ENCODE measurements around the gene IMPACT. TPM values are rescaled to one million over a fixed set of nuclear protein-coding genes. Genes with fewer than 3 reads are reported as not detected.

IMPACT gene
- total RNA-seq, 1 donor from 2014 or later, result 38.2 TPM

DNA sequence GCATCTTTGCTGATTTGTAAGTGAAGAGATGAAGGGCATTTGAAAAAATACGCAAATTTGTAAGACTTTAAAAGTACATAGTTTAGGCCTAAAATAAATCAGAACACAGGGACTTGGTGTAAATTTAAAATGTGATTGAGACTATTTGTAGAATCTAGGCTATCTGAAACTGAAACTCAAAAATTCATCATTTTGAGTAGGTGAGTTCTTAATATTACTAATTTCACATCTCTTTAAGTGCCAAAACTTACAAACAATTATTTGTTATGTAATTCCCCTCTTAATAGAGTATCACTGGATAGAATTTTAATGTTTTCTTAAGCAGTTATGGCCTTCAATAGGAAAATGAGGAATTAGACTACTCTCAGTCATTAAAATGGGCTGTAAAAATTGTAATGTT, 20.0 kb downstream of the IMPACT start:
- Histone ChIP-seq H3K9me3 (no peaks in the 10 kb centered on the region), H3K27ac (no peak overlapping the region), H3K4me3 (no peak overlapping the region), H3K4me1 (no peaks in the 10 kb centered on the region), H3K36me3 (peaks cover 38 to 73% of the 10 kb centered on the region in 2 donors), H3K27me3 (no peaks in the 10 kb centered on the region)
- DNase-seq (ENCODE audit: low spot score in 2 of 2), result no peak
- intact Hi-C loops (cut with DNase I), result no loop called here
- no peak for TF ChIP-seq CTCF (IDR thresholded peaks at IDR 0.05)

DNA sequence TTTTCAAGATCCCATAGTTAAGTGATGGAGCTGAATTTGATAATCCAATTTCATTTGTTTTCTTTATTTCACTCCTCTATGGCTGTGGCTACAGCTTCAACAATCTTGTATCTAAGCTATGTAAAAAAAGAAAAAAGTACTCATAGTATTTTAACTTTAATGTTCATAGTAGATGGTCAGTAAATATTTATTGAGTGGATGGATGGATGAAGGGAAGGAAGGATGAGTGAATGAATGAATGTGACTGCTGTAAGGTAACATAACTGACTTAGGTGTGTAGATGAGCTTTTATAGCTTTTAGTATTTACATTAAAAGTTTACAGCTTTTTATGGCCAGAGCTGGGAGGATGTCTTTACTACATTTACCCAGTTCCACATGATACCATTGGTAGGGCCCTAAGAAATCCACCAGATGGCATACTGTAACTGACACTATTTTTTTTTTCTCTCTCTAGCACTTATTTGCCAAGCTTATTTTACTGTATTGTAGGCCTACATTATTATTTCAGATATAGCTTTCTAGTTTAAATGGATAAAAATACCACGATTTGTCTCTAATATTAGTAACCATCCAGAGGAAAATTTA, 20.6 kb downstream of the IMPACT start:
- intact Hi-C loops (cut with DNase I), result no loop called here

GRCh38 chr18:24447961-24448360, 21.5 kb downstream of the IMPACT start:
- no peak for TF ChIP-seq CTCF (IDR thresholded peaks at IDR 0.05)
- Histone ChIP-seq H3K9me3 (no peaks in the 10 kb centered on the region), H3K4me3 (no peak overlapping the region), H3K27ac (no peak overlapping the region), H3K27me3 (no peaks in the 10 kb centered on the region), H3K4me1 (no peaks in the 10 kb centered on the region), H3K36me3 (peaks cover 32 to 58% of the 10 kb centered on the region in 2 donors)
- DNase-seq (ENCODE audit: low spot score in 2 of 2), result no peak
- intact Hi-C loops (cut with DNase I), result no loop called here

More for the DNA sequence above, 20.6 kb downstream of the IMPACT start:
- TF ChIP-seq CTCF (IDR thresholded peaks at IDR 0.05), result no peak
- Histone ChIP-seq H3K27me3 (no peaks in the 10 kb centered on the region), H3K4me1 (no peaks in the 10 kb centered on the region), H3K4me3 (no peak overlapping the region), H3K27ac (no peak overlapping the region), H3K36me3 (peaks cover 36 to 67% of the 10 kb centered on the region in 2 donors), H3K9me3 (no peaks in the 10 kb centered on the region)
- DNase-seq (ENCODE audit: low spot score in 2 of 2), result no peak

- H3K9me3 ChIP-seq, result no peaks in the 10 kb centered on the region
- DNase-seq (ENCODE audit: low spot score in 2 of 2), result no peak
- H3K4me1 ChIP-seq, result no peaks in the 10 kb centered on the region
- intact Hi-C loops (cut with DNase I), result no loop called here
- no peak for TF ChIP-seq CTCF (IDR thresholded peaks at IDR 0.05)
- H3K27ac ChIP-seq, result no peak overlapping the region
- H3K27me3 ChIP-seq, result no peaks in the 10 kb centered on the region
- H3K36me3 ChIP-seq, result no peaks in the 10 kb centered on the region
- no peak overlapping the region for H3K4me3 ChIP-seq
Measured at GRCh38 chr18:24456549-24456948, 30.1 kb downstream of the IMPACT start.

DNA sequence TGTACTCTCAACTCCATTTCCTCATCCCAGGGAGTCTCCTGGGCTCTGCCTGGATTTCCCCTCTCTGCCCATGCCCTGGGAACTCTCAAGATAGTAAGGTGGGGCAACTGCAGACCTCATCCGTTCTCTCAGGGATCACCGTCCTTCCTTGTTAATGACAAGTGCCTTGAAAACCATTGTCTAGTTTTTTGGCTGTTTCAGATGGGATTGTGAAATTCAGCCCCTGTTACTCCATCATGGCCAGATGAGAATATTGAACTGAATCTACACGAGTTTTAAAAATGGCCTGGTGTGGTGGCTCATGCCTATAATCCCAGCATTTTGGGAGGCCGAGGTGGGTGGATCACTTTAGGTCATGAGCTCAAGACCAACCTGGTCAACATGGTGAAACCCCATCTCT, 33.3 kb downstream of the IMPACT start:
- Histone ChIP-seq H3K4me3 (no peak overlapping the region), H3K36me3 (no peaks in the 10 kb centered on the region), H3K27me3 (no peaks in the 10 kb centered on the region), H3K4me1 (no peaks in the 10 kb centered on the region), H3K27ac (no peak overlapping the region), H3K9me3 (no peaks in the 10 kb centered on the region)
- no peak for TF ChIP-seq CTCF (IDR thresholded peaks at IDR 0.05)
- intact Hi-C loops (cut with DNase I), result no loop called here
- no peak for DNase-seq (ENCODE audit: low spot score in 2 of 2)

GRCh38 chr18:24460388-24460787, 33.9 kb downstream of the IMPACT start, which contains the start of gene HRH4:
TSS of gene HRH4 (plus strand) at chr18:24460637. CDS start at chr18:24460729, 92 bp downstream.
- no peak for DNase-seq (ENCODE audit: low spot score in 2 of 2)
- TF ChIP-seq CTCF (IDR thresholded peaks at IDR 0.05), result no peak
- no peak within 1 kb of the TSS for H3K27ac ChIP-seq
- no peaks in the 10 kb centered on the region for H3K27me3 ChIP-seq
- no peaks in the 10 kb centered on the region for H3K9me3 ChIP-seq
- no peaks in the 10 kb centered on the region for H3K4me1 ChIP-seq
- no peak within 1 kb of the TSS for H3K4me3 ChIP-seq
- no peaks in the 10 kb centered on the region for H3K36me3 ChIP-seq
- intact Hi-C loops (cut with DNase I), result no loop called here

Data from ascending aorta (tissue), 2 donors.